ENCODE measurements around the gene SLC22A4. TPM values are rescaled to one million over a fixed set of nuclear protein-coding genes. Genes with fewer than 3 reads are reported as not detected.
A peak's percentile ranks its signal among the peaks of the same experiment; 100 is the strongest.

SLC22A4 gene
- total RNA-seq, 1 donor, result 2.9 TPM

DNA sequence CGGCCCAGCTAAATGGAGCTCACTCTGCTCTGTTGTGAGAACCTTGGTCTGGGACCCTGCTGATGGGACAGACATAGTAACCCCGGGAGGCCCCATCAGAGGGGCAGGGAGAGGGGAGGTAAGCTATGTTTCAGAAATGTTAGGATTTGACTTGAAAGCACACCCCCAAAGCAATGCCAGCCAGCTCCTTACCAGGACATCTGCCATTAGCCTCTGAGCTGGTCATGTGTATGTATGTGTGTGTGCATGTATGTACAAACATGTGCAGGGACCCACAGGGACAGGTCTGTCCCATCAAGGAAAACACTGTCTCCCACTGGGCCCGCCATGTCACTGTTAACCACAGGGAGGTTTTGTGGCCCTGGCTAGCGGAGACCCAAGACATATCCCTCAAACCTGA lies 14.5 kb downstream of the SLC22A4 start:
- no peaks in the 10 kb centered on the region for H3K36me3 ChIP-seq (ENCODE audit: insufficient read depth, low read length)
- TF ChIP-seq, protein P1, sequence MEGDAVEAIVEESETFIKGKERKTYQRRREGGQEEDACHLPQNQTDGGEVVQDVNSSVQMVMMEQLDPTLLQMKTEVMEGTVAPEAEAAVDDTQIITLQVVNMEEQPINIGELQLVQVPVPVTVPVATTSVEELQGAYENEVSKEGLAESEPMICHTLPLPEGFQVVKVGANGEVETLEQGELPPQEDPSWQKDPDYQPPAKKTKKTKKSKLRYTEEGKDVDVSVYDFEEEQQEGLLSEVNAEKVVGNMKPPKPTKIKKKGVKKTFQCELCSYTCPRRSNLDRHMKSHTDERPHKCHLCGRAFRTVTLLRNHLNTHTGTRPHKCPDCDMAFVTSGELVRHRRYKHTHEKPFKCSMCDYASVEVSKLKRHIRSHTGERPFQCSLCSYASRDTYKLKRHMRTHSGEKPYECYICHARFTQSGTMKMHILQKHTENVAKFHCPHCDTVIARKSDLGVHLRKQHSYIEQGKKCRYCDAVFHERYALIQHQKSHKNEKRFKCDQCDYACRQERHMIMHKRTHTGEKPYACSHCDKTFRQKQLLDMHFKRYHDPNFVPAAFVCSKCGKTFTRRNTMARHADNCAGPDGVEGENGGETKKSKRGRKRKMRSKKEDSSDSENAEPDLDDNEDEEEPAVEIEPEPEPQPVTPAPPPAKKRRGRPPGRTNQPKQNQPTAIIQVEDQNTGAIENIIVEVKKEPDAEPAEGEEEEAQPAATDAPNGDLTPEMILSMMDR (IDR thresholded peaks at IDR 0.05; ENCODE audit: extremely low read depth, low read depth, low read length), result no peak
- no peaks in the 10 kb centered on the region for H3K27me3 ChIP-seq (ENCODE audit: insufficient read depth, low read length)
- no peaks in the 10 kb centered on the region for H3K4me1 ChIP-seq (ENCODE audit: insufficient read depth, low read length)
- no peaks in the 10 kb centered on the region for H3K9me3 ChIP-seq (ENCODE audit: low read depth, low read length)
- no peak overlapping the region for H3K27ac ChIP-seq (ENCODE audit: low read depth, low read length)
- H3K4me3 ChIP-seq (ENCODE audit: insufficient read depth, low read length), result no peak overlapping the region
- peaks cover 11% of the 10 kb centered on the region for H4K20me1 ChIP-seq (ENCODE audit: insufficient read depth, low read length)
- H3K79me2 ChIP-seq (ENCODE audit: insufficient read depth, low read length), result peaks cover 6% of the 10 kb centered on the region
- DNase-seq (ENCODE audit: insufficient read length, low spot score, missing footprints), result no peak
- no peak overlapping the region for H2AFZ ChIP-seq (ENCODE audit: low read length)
- no peak overlapping the region for H3K4me2 ChIP-seq (ENCODE audit: insufficient read depth, low read length)

DNA sequence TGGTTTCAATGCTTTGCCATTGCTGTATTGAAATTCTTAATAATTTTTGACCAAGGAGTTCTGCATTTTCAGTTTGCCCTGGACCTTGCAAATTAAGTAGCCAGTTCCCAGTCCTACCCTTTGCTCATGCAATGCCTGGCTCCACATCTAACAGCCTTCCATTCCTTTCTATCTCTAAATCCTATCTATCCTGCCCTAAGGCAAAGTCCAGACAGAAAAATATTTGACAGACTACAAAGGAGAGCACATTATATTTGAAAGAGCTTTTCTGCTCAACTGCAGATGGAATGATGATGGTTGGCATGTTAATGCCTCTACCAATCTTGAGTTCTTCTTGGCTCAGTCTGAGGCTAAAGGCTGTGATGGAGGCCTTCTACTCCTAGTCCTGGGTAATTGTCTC lies 15.5 kb downstream of the SLC22A4 start:
- Histone ChIP-seq H3K79me2 (ENCODE audit: insufficient read depth, low read length) (peaks cover 4% of the 10 kb centered on the region), H3K9me3 (ENCODE audit: low read depth, low read length) (no peaks in the 10 kb centered on the region), H3K4me1 (ENCODE audit: insufficient read depth, low read length) (no peaks in the 10 kb centered on the region), H2AFZ (ENCODE audit: low read length) (no peak overlapping the region), H3K36me3 (ENCODE audit: insufficient read depth, low read length) (no peaks in the 10 kb centered on the region), H3K27ac (ENCODE audit: low read depth, low read length) (no peak overlapping the region), H3K4me2 (ENCODE audit: insufficient read depth, low read length) (no peak overlapping the region), H3K4me3 (ENCODE audit: insufficient read depth, low read length) (no peak overlapping the region), H4K20me1 (ENCODE audit: insufficient read depth, low read length) (peaks cover 11% of the 10 kb centered on the region), H3K27me3 (ENCODE audit: insufficient read depth, low read length) (no peaks in the 10 kb centered on the region)
- no peak for DNase-seq (ENCODE audit: insufficient read length, low spot score, missing footprints)
- TF ChIP-seq, protein P1 (IDR thresholded peaks at IDR 0.05; ENCODE audit: extremely low read depth, low read depth, low read length), result no peak

DNA sequence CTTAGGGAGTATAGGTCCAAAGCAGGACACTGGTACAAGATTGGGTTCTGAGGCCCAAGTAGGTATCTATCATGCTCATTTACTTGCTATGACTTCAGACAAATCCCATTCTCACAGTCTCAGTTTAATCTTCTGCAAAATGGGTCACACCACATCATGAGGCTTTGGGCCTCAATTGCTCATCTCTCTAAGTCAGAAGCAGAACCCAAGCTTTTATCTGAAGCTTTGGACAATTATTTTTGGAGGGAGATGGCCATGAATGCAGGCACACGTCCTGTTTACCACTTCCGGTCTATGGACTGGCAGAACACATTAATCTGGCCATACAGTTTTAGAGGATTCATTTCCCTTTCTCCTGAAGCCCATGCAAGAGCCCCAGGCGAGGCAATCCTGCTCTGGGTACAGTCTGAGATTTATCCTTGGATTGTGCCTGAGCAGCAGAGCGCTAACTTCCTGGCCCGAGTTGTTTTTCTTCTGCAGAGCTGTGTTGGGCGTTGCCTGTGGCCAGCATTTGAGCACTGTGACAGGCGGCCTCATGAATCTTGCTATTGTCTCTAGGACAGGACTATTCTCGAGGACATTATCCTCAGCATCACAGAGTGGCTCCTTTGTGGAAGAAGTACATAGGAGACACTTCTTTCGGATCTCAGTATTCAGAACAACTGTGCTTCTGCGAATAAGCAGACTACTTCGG lies 16.1 kb downstream of the SLC22A4 start:
- Histone ChIP-seq H3K4me2 (ENCODE audit: insufficient read depth, low read length) (no peak overlapping the region), H3K9me3 (ENCODE audit: low read depth, low read length) (no peaks in the 10 kb centered on the region), H2AFZ (ENCODE audit: low read length) (peak overlapping the region; percentile 68), H3K79me2 (ENCODE audit: insufficient read depth, low read length) (peaks cover 4% of the 10 kb centered on the region), H3K27ac (ENCODE audit: low read depth, low read length) (no peak overlapping the region), H3K27me3 (ENCODE audit: insufficient read depth, low read length) (no peaks in the 10 kb centered on the region), H3K4me1 (ENCODE audit: insufficient read depth, low read length) (no peaks in the 10 kb centered on the region), H3K4me3 (ENCODE audit: insufficient read depth, low read length) (no peak overlapping the region), H4K20me1 (ENCODE audit: insufficient read depth, low read length) (peaks cover 11% of the 10 kb centered on the region), H3K36me3 (ENCODE audit: insufficient read depth, low read length) (no peaks in the 10 kb centered on the region)
- TF ChIP-seq, protein P1 (IDR thresholded peaks at IDR 0.05; ENCODE audit: extremely low read depth, low read depth, low read length), result no peak
- DNase-seq (ENCODE audit: insufficient read length, low spot score, missing footprints), result no peak

DNA sequence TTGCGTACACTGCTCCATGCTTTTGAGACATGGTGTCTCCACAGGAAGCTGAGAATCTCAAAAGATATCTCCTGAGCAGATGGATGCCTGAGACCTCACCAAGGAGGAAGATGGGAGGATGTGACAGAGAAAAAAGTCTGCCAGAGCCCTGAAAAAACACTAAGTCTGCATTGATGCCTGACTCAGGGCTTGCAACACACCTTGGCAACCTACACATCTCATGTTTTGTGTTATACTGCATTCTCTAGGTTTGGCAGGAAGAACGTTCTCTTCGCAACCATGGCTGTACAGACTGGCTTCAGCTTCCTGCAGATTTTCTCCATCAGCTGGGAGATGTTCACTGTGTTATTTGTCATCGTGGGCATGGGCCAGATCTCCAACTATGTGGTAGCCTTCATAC lies 19.2 kb downstream of the SLC22A4 start:
- Histone ChIP-seq H4K20me1 (ENCODE audit: insufficient read depth, low read length) (peaks cover 3% of the 10 kb centered on the region), H3K4me2 (ENCODE audit: insufficient read depth, low read length) (no peak overlapping the region), H2AFZ (ENCODE audit: low read length) (no peak overlapping the region), H3K9me3 (ENCODE audit: low read depth, low read length) (no peaks in the 10 kb centered on the region), H3K4me3 (ENCODE audit: insufficient read depth, low read length) (no peak overlapping the region), H3K79me2 (ENCODE audit: insufficient read depth, low read length) (peaks cover 2% of the 10 kb centered on the region), H3K36me3 (ENCODE audit: insufficient read depth, low read length) (no peaks in the 10 kb centered on the region), H3K27me3 (ENCODE audit: insufficient read depth, low read length) (no peaks in the 10 kb centered on the region), H3K4me1 (ENCODE audit: insufficient read depth, low read length) (peaks cover 3% of the 10 kb centered on the region), H3K27ac (ENCODE audit: low read depth, low read length) (no peak overlapping the region)
- TF ChIP-seq, protein P1 (IDR thresholded peaks at IDR 0.05; ENCODE audit: extremely low read depth, low read depth, low read length), result no peak
- no peak for DNase-seq (ENCODE audit: insufficient read length, low spot score, missing footprints)

Measured in osteoblast (primary cell).